Ammon's horn (tissue), 1 donor: ENCODE measurements around the gene IGF2BP2.

Experiments
- DNase-seq: peaks from one replicate; pipeline ENCODE4 v3.0.0-alpha.2; 2016; ENCODE audit warnings: low spot score

The IGF2BP2 gene

GRCh38 chr3:185837414-185837813, 12.6 kb upstream of the IGF2BP2 start:
- no peak for DNase-seq

- DNase-seq = no peak
Measured at GRCh38 chr3:185831990-185832389, 7.1 kb upstream of the IGF2BP2 start.

GRCh38 chr3:185831195-185831594, 6.4 kb upstream of the IGF2BP2 start:
- DNase-seq = no peak

GRCh38 chr3:185830018-185830797, 5.4 kb upstream of the IGF2BP2 start:
- no peak for DNase-seq

- DNase-seq = no peak
Measured at GRCh38 chr3:185828755-185829154, 3.9 kb upstream of the IGF2BP2 start.

GRCh38 chr3:185827595-185828344, 2.9 kb upstream of the IGF2BP2 start:
- no peak for DNase-seq

- no peak for DNase-seq
Measured at GRCh38 chr3:185825639-185826481, 1.0 kb upstream of the IGF2BP2 start.

GRCh38 chr3:185824051-185825005, 514 bp downstream of the IGF2BP2 start:
- DNase-seq = no peak

GRCh38 chr3:185823078-185824044, 1.5 kb downstream of the IGF2BP2 start:
- no peak for DNase-seq

GRCh38 chr3:185822221-185823000, 2.4 kb downstream of the IGF2BP2 start:
- no peak for DNase-seq

- no peak for DNase-seq
Measured at GRCh38 chr3:185820973-185821758, 3.7 kb downstream of the IGF2BP2 start.

GRCh38 chr3:185818267-185818875, 6.5 kb downstream of the IGF2BP2 start:
- no peak for DNase-seq

GRCh38 chr3:185815391-185816282, 9.2 kb downstream of the IGF2BP2 start:
- no peak for DNase-seq

GRCh38 chr3:185813691-185814215, 11.1 kb downstream of the IGF2BP2 start:
- no peak for DNase-seq

GRCh38 chr3:185813205-185813604, 11.6 kb downstream of the IGF2BP2 start:
- DNase-seq = no peak

GRCh38 chr3:185807445-185808068, 17.3 kb downstream of the IGF2BP2 start:
- DNase-seq = no peak
